ENCODE measurements around the gene METTL24.

- no peak for TF ChIP-seq YY1 (IDR thresholded peaks at IDR 0.05; ENCODE audit: low read depth, low read length)
- no peak for TF ChIP-seq POLR2AphosphoS5 (IDR thresholded peaks at IDR 0.05; ENCODE audit: low read depth, low read length)
- TF ChIP-seq TCF12 (IDR thresholded peaks at IDR 0.05; ENCODE audit: low read depth, low read length): no peak
- no peak for TF ChIP-seq MAX (IDR thresholded peaks at IDR 0.05)
- no peak for TF ChIP-seq CTCF (IDR thresholded peaks at IDR 0.05; ENCODE audit: control extremely low read depth in 1 of 3, insufficient read depth in 1 of 3, low read depth in 1 of 3, low read length in 3 of 3)
- TF ChIP-seq SP1 (IDR thresholded peaks at IDR 0.05; ENCODE audit: low read depth, low read length): no peak
- TF ChIP-seq SIN3A (conservative IDR thresholded peaks at IDR 0.05 in 1 of 2, IDR thresholded peaks at IDR 0.05 in 1 of 2; ENCODE audit: low read depth in 1 of 2, low read length in 2 of 2): no peak
Measured at GRCh38 chr6:110329714-110330436, 28.3 kb downstream of the METTL24 start.
